Testis (tissue), 3 donors: ENCODE results near the gene KCNQ1. TPM values are rescaled to one million over a fixed set of nuclear protein-coding genes. Genes with fewer than 3 reads are reported as not detected.

Source experiments
- DNase-seq: peaks from one replicate; pipeline ENCODE4 v3.0.0-alpha.2; 2019
- H3K27ac ChIP-seq, 2 donors: fragments of 200-600 bp; sonication (generic); one replicate each; pipeline ENCODE4 v1.5.1; 2019
- H3K27me3 ChIP-seq: fragments of 200-600 bp; sonication (generic); one replicate; pipeline ENCODE4 v1.5.1; 2019
- H3K36me3 ChIP-seq: fragments of 200-600 bp; sonication (generic); one replicate; pipeline ENCODE4 v1.5.1; 2017; ENCODE audit warnings: low read depth; ENCODE audit errors: missing control alignments
- H3K4me1 ChIP-seq: fragments of 200-600 bp; sonication (generic); one replicate; pipeline ENCODE4 v1.5.1; 2019
- H3K4me3 ChIP-seq, 2 donors: fragments of 200-600 bp; sonication (generic); one replicate each; pipeline ENCODE4 v1.5.1; 2017 to 2019
- H3K9me3 ChIP-seq: fragments of 200-600 bp; sonication (generic); one replicate; pipeline ENCODE4 v1.5.1; 2017
- POLR2A ChIP-seq: fragments of 450-650 bp; IDR thresholded peaks from one replicate; pipeline ENCODE4 v1.6.1; 2017; ENCODE audit warnings: antibody characterized with exemption, mild to moderate bottlenecking, moderate library complexity
- WGBS, 2 donors: methylation state at CpG; one replicate each; pipeline ENCODE4 v1.1.5; 2018; 5-methylcytosine and 5-hydroxymethylcytosine counted together
- intact Hi-C: fragments of 100-400 bp; cut with DNase I; formaldehyde crosslinking; loops from one replicate; pipeline ENCODE4 v1.15.1; 2023; ENCODE audit warnings: low total_unique reads
- polyA plus RNA-seq: library from polyadenylated mRNA; stranded (reverse); fragments of 350-450 nt; fragmentation: Illumina TruSeq; extraction: RNeasy Lipid Tissue Mini Kit (QIAGEN cat#74804); gene quantifications from one replicate; pipeline ENCODE4 v1.2.3, GENCODE V29; 2014; ENCODE audit warnings: low read depth, low replicate concordance; ENCODE audit not compliant: insufficient read depth
- total RNA-seq, 2 donors: library from RNA; depleted of rRNA; stranded (reverse); fragments of >200 nt; gene quantifications; one replicate each; pipeline ENCODE4 v1.2.3, GENCODE V29; 2016
- TF ChIP-seq, protein P1 (sequence below), 3 experiments: fragments of 450-650 bp in 2 of 3; fragments of 200-600 bp in 1 of 3; sonication (generic) in 1 of 3; IDR thresholded peaks; one replicate each; pipeline ENCODE4 v1.5.1; 2016 to 2019; ENCODE audit warnings: antibody characterized with exemption in 3 of 3, mild to moderate bottlenecking in 2 of 3, moderate library complexity in 1 of 3

The KCNQ1 gene
- total and polyA plus RNA-seq, 3 donors from 2014 or later: 6.0 to 24.2 (median 12.8) TPM

DNA sequence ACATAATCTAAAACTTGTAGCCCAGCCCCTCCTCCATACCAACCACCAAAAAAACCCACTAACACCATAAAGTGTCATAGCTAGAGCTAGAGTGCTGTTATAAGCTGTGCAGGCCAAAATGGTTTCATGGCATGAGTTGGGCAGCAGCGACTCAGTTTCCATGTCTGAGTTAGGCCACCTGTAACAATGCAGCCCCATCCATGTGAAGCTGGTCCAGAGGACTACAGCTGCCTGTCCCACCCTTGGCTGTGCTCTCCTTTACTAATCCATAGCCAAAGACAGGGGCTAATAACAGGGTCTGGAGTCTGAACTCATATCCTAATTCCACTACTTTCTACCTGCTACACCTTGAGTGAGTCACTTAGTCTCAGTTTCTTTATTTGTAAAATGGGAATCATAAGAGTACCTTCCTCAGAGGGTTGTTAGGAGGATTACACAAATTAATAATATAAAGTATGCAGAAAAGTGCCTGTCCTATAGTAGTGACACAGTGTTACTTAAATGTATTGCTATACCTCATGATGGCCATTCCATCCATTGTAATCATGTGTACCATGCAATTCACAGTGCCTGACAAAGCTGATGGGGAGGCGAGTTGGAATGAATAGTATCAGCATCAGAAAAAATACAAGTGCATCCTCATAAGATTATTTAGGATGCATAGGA lies 234.3 kb downstream of the KCNQ1 start:
- Histone ChIP-seq H3K36me3 (no peaks in the 10 kb centered on the region), H3K27me3 (no peaks in the 10 kb centered on the region), H3K27ac (no peak overlapping the region), H3K4me1 (peaks cover 4% of the 10 kb centered on the region), H3K4me3 (no peak overlapping the region), H3K9me3 (no peaks in the 10 kb centered on the region)
- DNase-seq: peak; percentile 2
- 98 to 100% methylated on average over 2 of the region's 2 CpGs for WGBS, 2 donors
- intact Hi-C loops: no loop called here
- TF ChIP-seq, protein P1, sequence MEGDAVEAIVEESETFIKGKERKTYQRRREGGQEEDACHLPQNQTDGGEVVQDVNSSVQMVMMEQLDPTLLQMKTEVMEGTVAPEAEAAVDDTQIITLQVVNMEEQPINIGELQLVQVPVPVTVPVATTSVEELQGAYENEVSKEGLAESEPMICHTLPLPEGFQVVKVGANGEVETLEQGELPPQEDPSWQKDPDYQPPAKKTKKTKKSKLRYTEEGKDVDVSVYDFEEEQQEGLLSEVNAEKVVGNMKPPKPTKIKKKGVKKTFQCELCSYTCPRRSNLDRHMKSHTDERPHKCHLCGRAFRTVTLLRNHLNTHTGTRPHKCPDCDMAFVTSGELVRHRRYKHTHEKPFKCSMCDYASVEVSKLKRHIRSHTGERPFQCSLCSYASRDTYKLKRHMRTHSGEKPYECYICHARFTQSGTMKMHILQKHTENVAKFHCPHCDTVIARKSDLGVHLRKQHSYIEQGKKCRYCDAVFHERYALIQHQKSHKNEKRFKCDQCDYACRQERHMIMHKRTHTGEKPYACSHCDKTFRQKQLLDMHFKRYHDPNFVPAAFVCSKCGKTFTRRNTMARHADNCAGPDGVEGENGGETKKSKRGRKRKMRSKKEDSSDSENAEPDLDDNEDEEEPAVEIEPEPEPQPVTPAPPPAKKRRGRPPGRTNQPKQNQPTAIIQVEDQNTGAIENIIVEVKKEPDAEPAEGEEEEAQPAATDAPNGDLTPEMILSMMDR (IDR thresholded peaks at IDR 0.05): no peak
- TF ChIP-seq POLR2A: no peak

DNA sequence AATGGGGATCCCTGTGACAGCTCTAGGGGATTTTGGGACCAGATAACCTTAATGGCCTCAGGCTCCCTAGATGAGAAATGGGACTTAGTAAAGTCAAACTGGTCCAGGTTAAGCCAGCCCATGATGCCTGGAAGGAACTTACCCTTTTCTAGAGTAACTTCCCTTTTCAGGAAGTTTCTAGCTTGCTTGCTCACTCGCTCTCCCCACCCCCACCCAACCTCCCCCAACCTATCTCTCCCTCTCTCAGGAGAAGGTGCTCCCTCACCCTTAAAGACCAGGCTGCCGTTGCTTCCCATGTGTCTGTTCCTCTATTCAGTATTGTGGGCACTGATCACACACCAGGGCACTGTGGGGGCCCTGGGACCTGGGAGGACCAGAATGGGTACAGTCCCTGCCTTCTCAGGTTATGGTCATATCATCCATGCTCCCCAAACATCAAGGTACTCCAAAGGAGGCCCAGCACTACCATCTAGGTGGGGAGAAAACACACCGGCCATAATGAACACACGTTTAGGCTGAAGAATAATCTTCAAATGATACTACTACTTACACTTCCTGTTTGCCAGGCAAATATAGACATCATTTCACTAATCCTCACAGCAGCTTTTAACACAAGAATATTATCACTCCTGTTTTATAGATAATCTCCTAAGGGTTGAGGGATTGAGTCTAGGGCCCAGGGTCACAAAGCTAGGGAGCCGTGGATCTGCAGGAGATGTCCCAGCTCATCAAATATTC lies 236.8 kb downstream of the KCNQ1 start:
- no peaks in the 10 kb centered on the region for H3K9me3 ChIP-seq
- no peak overlapping the region for H3K4me3 ChIP-seq
- H3K27ac ChIP-seq: no peak overlapping the region
- no peaks in the 10 kb centered on the region for H3K36me3 ChIP-seq
- 87 to 91% methylated on average over 5 of the region's 5 CpGs for WGBS, 2 donors
- peak; percentile 8 for DNase-seq
- H3K4me1 ChIP-seq: no peaks in the 10 kb centered on the region
- H3K27me3 ChIP-seq: no peaks in the 10 kb centered on the region
- intact Hi-C loops: no loop called here
- TF ChIP-seq, protein P1 (IDR thresholded peaks at IDR 0.05): no peak
- no peak for TF ChIP-seq POLR2A

DNA sequence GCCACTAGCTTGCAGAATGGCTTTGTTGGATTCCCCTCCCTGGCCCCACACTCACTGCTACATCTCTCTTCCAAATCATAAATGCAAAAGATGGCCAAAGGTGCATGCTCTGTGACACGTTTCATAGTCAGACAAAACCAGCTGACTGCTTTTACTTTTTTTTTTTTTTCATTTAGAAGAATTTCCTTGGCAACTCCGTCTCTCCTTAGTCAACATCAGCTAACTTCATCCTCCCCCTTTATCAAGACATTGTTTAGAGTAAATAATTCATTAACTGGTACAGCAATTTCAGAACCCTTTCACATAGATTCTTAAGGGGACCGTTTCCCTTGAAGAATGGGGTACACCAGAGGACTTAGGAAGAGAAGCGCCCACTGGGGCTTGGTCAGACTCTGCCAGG lies 239.0 kb downstream of the KCNQ1 start:
- Histone ChIP-seq H3K27ac (no peak overlapping the region), H3K27me3 (no peaks in the 10 kb centered on the region), H3K4me3 (no peak overlapping the region), H3K4me1 (no peaks in the 10 kb centered on the region), H3K36me3 (no peaks in the 10 kb centered on the region), H3K9me3 (no peaks in the 10 kb centered on the region)
- no peak for DNase-seq
- TF ChIP-seq POLR2A: no peak
- TF ChIP-seq, protein P1 (IDR thresholded peaks at IDR 0.05): no peak
- intact Hi-C loops: no loop called here
- WGBS, 2 donors: 84 to 86% methylated on average over 4 of the region's 4 CpGs

DNA sequence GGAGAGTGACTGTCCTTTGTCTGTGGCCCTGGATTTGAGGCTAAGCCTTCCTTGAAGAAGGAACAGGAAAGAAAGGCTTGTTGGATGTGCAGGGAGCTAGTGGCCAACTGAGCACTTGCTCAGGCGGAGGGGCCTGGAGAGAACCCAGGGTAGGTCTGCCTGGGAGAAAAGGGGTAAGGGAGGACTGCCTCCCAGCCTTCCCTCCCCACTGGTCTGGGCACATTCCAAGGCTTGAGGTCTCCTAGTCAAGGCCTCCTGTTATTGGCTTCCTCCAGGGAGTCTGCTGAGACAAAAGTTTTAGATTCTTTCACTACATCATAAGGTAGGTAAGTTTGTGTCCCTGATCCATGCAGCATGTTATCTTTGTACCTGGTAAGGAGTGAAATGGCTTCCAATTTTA lies 239.8 kb downstream of the KCNQ1 start:
- TF ChIP-seq POLR2A: no peak
- TF ChIP-seq, protein P1 (IDR thresholded peaks at IDR 0.05): no peak
- intact Hi-C loops: no loop called here

More for the DNA sequence above, 239.8 kb downstream of the KCNQ1 start:
- H3K9me3 ChIP-seq: no peaks in the 10 kb centered on the region
- H3K4me1 ChIP-seq: no peaks in the 10 kb centered on the region
- no peak overlapping the region for H3K27ac ChIP-seq
- 93% methylated on average over 1 of the region's 1 CpG; no CpG with 5 or more reads in 1 of the 2 donors for whole genome bisulfite sequencing, 2 donors
- H3K27me3 ChIP-seq: no peaks in the 10 kb centered on the region
- no peak for DNase-seq
- H3K4me3 ChIP-seq: no peak overlapping the region
- H3K36me3 ChIP-seq: no peaks in the 10 kb centered on the region
